HG03469 (cell line): ENCODE data around the gene CHKA.

Source experiments
- ATAC-seq: cut with Tn5 transposase; IDR thresholded peaks from one replicate; pipeline ENCODE4 v1.9.1; 2021; ENCODE audit warnings: mild to moderate bottlenecking, moderate library complexity, moderate number of reproducible peaks; ENCODE audit not compliant: unreplicated experiment

The CHKA gene

GRCh38 chr11:68076371-68077042 is 44.7 kb downstream of the CHKA start:
- ATAC-seq: no peak

- no peak for ATAC-seq
Measured at GRCh38 chr11:68074584-68075352, 46.4 kb downstream of the CHKA start.

GRCh38 chr11:68071281-68072048 is 49.7 kb downstream of the CHKA start:
- no peak for ATAC-seq

- no peak for ATAC-seq
Measured at GRCh38 chr11:68067991-68068390, 53.2 kb downstream of the CHKA start.

- ATAC-seq: no peak
Measured at GRCh38 chr11:68066742-68067141, 54.4 kb downstream of the CHKA start.

GRCh38 chr11:68065841-68066240 is 55.3 kb downstream of the CHKA start:
- ATAC-seq: no peak

GRCh38 chr11:68064926-68065325 is 56.3 kb downstream of the CHKA start:
- ATAC-seq: no peak

GRCh38 chr11:68061508-68061907 is 59.7 kb downstream of the CHKA start:
- no peak for ATAC-seq

- ATAC-seq: no peak
Measured at GRCh38 chr11:68057807-68058206, 63.4 kb downstream of the CHKA start.

- no peak for ATAC-seq
Measured at GRCh38 chr11:68056317-68057285, 64.6 kb downstream of the CHKA start.

GRCh38 chr11:68053981-68054812 is 67.0 kb downstream of the CHKA start:
- ATAC-seq: no peak

GRCh38 chr11:68053117-68053516 is 68.1 kb downstream of the CHKA start:
- no peak for ATAC-seq

- ATAC-seq: no peak
Measured at GRCh38 chr11:68052137-68052873, 68.9 kb downstream of the CHKA start.

GRCh38 chr11:68051191-68052136 is 69.7 kb downstream of the CHKA start:
- ATAC-seq: no peak

GRCh38 chr11:68050371-68050841 is 70.8 kb downstream of the CHKA start:
- no peak for ATAC-seq

- no peak for ATAC-seq
Measured at GRCh38 chr11:68049509-68050370, 71.4 kb downstream of the CHKA start.
